C4-2B (cell line): ENCODE data around the gene ARFRP1.

Source experiments
- ZFX ChIP-seq: fragments of 450-650 bp; IDR thresholded peaks from 2 replicates; pipeline ENCODE4 v1.6.1; 2017
- TF ChIP-seq, protein P1 (sequence below): fragments of 450-650 bp; conservative IDR thresholded peaks from 2 replicates; pipeline ENCODE4 v1.5.1; 2017; ENCODE audit warnings: mild to moderate bottlenecking

DNA sequence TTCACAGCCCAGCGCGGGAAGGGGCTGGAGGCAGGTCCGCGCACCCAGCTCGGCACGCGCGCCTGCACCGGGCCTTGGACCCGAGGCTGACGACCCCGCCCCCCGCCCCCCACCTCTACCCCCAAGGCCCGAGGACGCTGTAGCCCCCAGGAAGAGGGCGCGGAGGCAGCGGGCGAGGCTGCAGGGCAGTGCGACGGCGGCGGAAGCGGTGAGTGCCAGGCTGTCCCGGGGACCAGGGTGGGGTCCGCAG, 29.8 kb upstream of the ARFRP1 start:
- TF ChIP-seq, protein P1, sequence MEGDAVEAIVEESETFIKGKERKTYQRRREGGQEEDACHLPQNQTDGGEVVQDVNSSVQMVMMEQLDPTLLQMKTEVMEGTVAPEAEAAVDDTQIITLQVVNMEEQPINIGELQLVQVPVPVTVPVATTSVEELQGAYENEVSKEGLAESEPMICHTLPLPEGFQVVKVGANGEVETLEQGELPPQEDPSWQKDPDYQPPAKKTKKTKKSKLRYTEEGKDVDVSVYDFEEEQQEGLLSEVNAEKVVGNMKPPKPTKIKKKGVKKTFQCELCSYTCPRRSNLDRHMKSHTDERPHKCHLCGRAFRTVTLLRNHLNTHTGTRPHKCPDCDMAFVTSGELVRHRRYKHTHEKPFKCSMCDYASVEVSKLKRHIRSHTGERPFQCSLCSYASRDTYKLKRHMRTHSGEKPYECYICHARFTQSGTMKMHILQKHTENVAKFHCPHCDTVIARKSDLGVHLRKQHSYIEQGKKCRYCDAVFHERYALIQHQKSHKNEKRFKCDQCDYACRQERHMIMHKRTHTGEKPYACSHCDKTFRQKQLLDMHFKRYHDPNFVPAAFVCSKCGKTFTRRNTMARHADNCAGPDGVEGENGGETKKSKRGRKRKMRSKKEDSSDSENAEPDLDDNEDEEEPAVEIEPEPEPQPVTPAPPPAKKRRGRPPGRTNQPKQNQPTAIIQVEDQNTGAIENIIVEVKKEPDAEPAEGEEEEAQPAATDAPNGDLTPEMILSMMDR: no peak
- TF ChIP-seq ZFX: no peak
